Osteocyte (in vitro differentiated cells): Measurements from ENCODE around the gene COX11. TPM values are rescaled to one million over a fixed set of nuclear protein-coding genes. Genes with fewer than 3 reads are reported as not detected.

Experiments used
- DNase-seq: peaks from one replicate; pipeline ENCODE4 v3.0.0; 2021; ENCODE audit warnings: mixed read lengths; ENCODE audit not compliant: unreplicated experiment; ENCODE audit errors: extremely low spot score
- H3K27ac Mint-ChIP-seq: one replicate; pipeline ENCODE4 v1.8.0; 2021; ENCODE audit warnings: mild to moderate bottlenecking, mixed read lengths; ENCODE audit not compliant: unreplicated experiment
- H3K27me3 Mint-ChIP-seq: one replicate; pipeline ENCODE4 v1.8.0; 2021; ENCODE audit warnings: mixed read lengths; ENCODE audit not compliant: unreplicated experiment
- H3K36me3 Mint-ChIP-seq: one replicate; pipeline ENCODE4 v1.8.0; 2021; ENCODE audit warnings: mixed read lengths; ENCODE audit not compliant: unreplicated experiment
- H3K4me1 Mint-ChIP-seq: one replicate; pipeline ENCODE4 v1.8.0; 2021; ENCODE audit warnings: mixed read lengths; ENCODE audit not compliant: unreplicated experiment
- H3K4me3 Mint-ChIP-seq: one replicate; pipeline ENCODE4 v1.8.0; 2021; ENCODE audit warnings: mild to moderate bottlenecking, moderate library complexity, mixed read lengths; ENCODE audit not compliant: unreplicated experiment
- H3K9me3 Mint-ChIP-seq: one replicate; pipeline ENCODE4 v1.8.0; 2021; ENCODE audit warnings: mixed read lengths; ENCODE audit not compliant: unreplicated experiment
- CTCF ChIP-seq: fragments of 200-600 bp; sonication (generic); IDR thresholded peaks from 2 replicates; pipeline ENCODE4 v1.5.0; 2021; ENCODE audit warnings: antibody characterized with exemption, mild to moderate bottlenecking, moderate library complexity
- total RNA-seq: library from RNA; stranded (reverse); gene quantifications from 2 replicates; pipeline ENCODE4 v1.2.1, GENCODE V29; 2021

COX11 gene
- total RNA-seq, 1 donor from 2014 or later, result 57.8 TPM

DNA sequence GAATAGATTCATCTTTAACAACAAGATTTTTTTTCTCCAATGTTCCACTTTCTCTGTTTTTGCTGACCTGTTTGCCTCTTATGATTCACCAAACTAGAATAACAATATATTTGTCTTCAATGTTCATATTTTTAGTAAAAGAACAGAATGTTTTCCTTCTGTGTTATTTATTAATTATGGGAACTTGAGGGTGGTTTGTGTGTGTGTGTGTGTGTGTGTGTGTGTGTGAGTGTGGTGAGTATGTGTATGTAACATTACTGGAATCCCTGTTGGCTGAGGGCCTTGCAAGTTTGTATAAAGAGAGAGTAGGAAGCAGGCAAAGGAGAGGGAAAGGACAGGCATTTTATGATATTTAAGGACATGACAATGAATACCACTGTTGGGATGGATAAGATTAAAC lies 13.9 kb upstream of the COX11 start:
- no peak for TF ChIP-seq CTCF
- Mint-ChIP-seq H3K4me1 (peaks cover 44% of the 10 kb centered on the region), H3K4me3 (no peak overlapping the region), H3K27me3 (no peaks in the 10 kb centered on the region), H3K27ac (peak overlapping the region; percentile 82), H3K9me3 (peaks cover 9% of the 10 kb centered on the region), H3K36me3 (peaks cover 7% of the 10 kb centered on the region)
- DNase-seq, result no peak

- Mint-ChIP-seq H3K4me3 (no peak overlapping the region), H3K9me3 (peaks cover 9% of the 10 kb centered on the region), H3K4me1 (peaks cover 44% of the 10 kb centered on the region), H3K36me3 (peaks cover 6% of the 10 kb centered on the region), H3K27me3 (no peaks in the 10 kb centered on the region), H3K27ac (no peak overlapping the region)
- no peak for TF ChIP-seq CTCF
- DNase-seq, result no peak
These were observed 11.9 kb upstream of the COX11 start for GRCh38 chr17:54980375-54980774.

- Mint-ChIP-seq H3K9me3 (peaks cover 9% of the 10 kb centered on the region), H3K27me3 (no peaks in the 10 kb centered on the region), H3K27ac (no peak overlapping the region), H3K36me3 (peaks cover 6% of the 10 kb centered on the region), H3K4me1 (peaks cover 41% of the 10 kb centered on the region), H3K4me3 (no peak overlapping the region)
- TF ChIP-seq CTCF, result no peak
- no peak for DNase-seq
These were observed 11.2 kb upstream of the COX11 start for GRCh38 chr17:54979657-54980056.

- no peak for DNase-seq
- no peaks in the 10 kb centered on the region for H3K27me3 Mint-ChIP-seq
- peaks cover 27% of the 10 kb centered on the region for H3K4me1 Mint-ChIP-seq
- H3K36me3 Mint-ChIP-seq, result peaks cover 6% of the 10 kb centered on the region
- H3K27ac Mint-ChIP-seq, result no peak overlapping the region
- H3K4me3 Mint-ChIP-seq, result no peak overlapping the region
- TF ChIP-seq CTCF, result no peak
- H3K9me3 Mint-ChIP-seq, result peaks cover 9% of the 10 kb centered on the region
These were observed 9.3 kb upstream of the COX11 start for GRCh38 chr17:54977744-54978143.

DNA sequence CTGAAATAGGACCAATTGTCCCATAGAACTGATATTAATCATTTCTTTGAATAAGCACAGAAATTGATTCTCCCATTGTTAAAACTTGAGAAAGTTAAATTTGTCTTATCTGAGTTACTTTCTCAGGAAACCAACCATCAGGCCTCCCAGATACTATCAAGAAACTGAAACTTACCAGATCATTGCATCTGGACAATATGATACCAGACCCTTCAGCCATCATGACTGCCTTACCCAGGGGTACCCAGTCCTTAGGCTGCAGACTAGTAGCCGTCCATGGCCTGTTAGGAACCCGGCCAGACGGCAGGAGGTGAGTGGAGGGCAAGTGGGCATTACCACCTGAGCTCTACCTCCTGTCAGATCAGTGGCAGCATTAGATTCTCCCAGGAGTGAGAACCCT lies 7.9 kb upstream of the COX11 start:
- Mint-ChIP-seq H3K4me3 (no peak overlapping the region), H3K9me3 (peaks cover 7% of the 10 kb centered on the region), H3K27me3 (no peaks in the 10 kb centered on the region), H3K4me1 (peaks cover 16% of the 10 kb centered on the region), H3K27ac (no peak overlapping the region), H3K36me3 (peaks cover 6% of the 10 kb centered on the region)
- TF ChIP-seq CTCF, result no peak
- DNase-seq, result no peak
